HEK293 (cell line): Measurements from ENCODE around the gene SLC9C1.

Source experiments
- CTCF ChIP-seq: fragments of 450-650 bp; formaldehyde crosslinking; IDR thresholded peaks from 2 replicates; pipeline ENCODE4 v1.5.1; 2016; ENCODE audit warnings: missing biosample characterization, missing genetic modification characterization
- KLF10 ChIP-seq: fragments of 450-650 bp; IDR thresholded peaks from 2 replicates; pipeline ENCODE4 v1.5.1; 2018; ENCODE audit warnings: missing biosample characterization, mild to moderate bottlenecking, missing genetic modification characterization
- PATZ1 ChIP-seq: fragments of 450-650 bp; formaldehyde crosslinking; IDR thresholded peaks from 2 replicates; pipeline ENCODE4 v1.5.1; 2016; ENCODE audit warnings: missing biosample characterization, missing genetic modification characterization

DNA sequence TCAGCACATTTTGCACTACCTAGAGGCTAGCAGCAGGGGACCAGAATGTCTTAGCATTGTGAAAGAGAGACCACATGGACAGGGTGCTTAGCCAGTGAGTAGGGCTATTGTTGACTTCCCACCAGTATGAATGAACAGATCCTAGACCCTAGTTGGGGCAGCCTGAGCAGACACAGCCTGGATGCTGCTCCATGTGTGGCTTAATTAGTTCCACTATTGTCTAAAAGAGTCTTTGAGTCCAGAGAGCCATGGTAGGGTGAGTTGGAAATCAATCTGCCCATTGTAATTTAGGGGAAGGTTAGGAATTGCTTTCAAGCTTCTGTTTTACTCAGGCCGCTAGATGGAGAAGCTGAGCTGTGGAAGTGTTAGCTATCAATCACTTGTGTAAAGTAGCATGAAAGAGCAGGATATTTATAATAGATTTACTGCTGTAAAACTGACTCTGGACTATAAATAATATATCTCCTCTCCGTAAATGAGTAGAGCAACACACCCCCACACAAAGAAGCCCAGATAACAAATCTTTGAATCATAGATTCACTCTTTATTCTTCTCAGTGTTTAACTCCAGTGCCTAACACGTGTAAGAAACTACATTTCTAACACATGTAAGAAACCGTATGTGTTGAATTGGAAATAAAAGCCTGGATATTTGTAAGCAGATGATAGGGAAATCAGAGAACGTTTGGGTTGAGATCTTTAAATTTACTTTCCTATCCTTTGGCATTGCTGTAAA lies 156.9 kb downstream of the SLC9C1 start:
- TF ChIP-seq CTCF (tag by site-specific recombination), result no peak; the same call in 1 of the 2 replicates
- no peak for TF ChIP-seq PATZ1 (tag by site-specific recombination)
- no peak for TF ChIP-seq KLF10 (tag by site-specific recombination)
